Measurements from ENCODE around the gene PTPRN2. TPM values are rescaled to one million over a fixed set of nuclear protein-coding genes. Genes with fewer than 3 reads are reported as not detected.

Gene PTPRN2
- total and polyA plus RNA-seq, 2 of the 13 experiments (the other 11 are each of a cell fraction or from before 2014, with no cell fraction given) = 2.5 to 24.2 TPM

GRCh38 chr7:158120316-158120715 is 467.3 kb downstream of the PTPRN2 start:
- ChIA-PET POLR2A (no interaction called here), CTCF (ENCODE audit: low intra/inter-chr PET ratio, low total read pairs) (no interaction called here)
- no peak overlapping the region for H2AFZ ChIP-seq (ENCODE audit: low read length)
- no peaks in the 10 kb centered on the region for H3K36me3 ChIP-seq (replicated peaks in 1 of 2; ENCODE audit: control insufficient read depth in 1 of 2, insufficient read depth in 2 of 2, low read length in 2 of 2)
- H3K4me1 ChIP-seq (ENCODE audit: insufficient read depth, low read length) = peaks cover 9% of the 10 kb centered on the region
- FAIRE-seq = no peak
- 95% methylated on average over 4 of the region's 4 CpGs for WGBS (ENCODE audit: low lambda C conversion rate)
- no peaks in the 10 kb centered on the region for H3K79me2 ChIP-seq (ENCODE audit: insufficient read depth, low read length)
- H3K9me3 ChIP-seq (ENCODE audit: low read length) = peaks cover 19% of the 10 kb centered on the region
- BruUV-seq (replicated peaks) = no TSS peak
- H3K27ac ChIP-seq (ENCODE audit: extremely low read length, insufficient read depth, low read length) = no peak overlapping the region
- no peak for DNase-seq (ENCODE audit: low spot score)
- in situ Hi-C loops (cut with HindIII; ENCODE audit: extremely low pct_ligation_motif_present, low pct_unique_long_range_greater_than_20kb) = no loop called here
- TF ChIP-seq ZBTB26 (CRISPR knock-in tag; IDR thresholded peaks at IDR 0.05; ENCODE audit: borderline replicate concordance) = no peak
- no peak for TF ChIP-seq BHLHE40 (IDR thresholded peaks at IDR 0.05; ENCODE audit: low read length)
- no peak for TF ChIP-seq FOXO1 (CRISPR knock-in tag; IDR thresholded peaks at IDR 0.05)
- TF ChIP-seq SMARCE1 (IDR thresholded peaks at IDR 0.05; ENCODE audit: borderline replicate concordance) = no peak
- TF ChIP-seq ZFAT (CRISPR knock-in tag; conservative IDR thresholded peaks at IDR 0.05) = no peak
- no peak for TF ChIP-seq MTA1 (CRISPR knock-in tag; IDR thresholded peaks at IDR 0.05; ENCODE audit: borderline replicate concordance)
- no peak for TF ChIP-seq ATM (IDR thresholded peaks at IDR 0.05; ENCODE audit: borderline replicate concordance)
- no peak for TF ChIP-seq POLR2AphosphoS2 (IDR thresholded peaks at IDR 0.05; ENCODE audit: low read depth, low read length)
- TF ChIP-seq CENPBD1 (CRISPR knock-in tag; IDR thresholded peaks at IDR 0.05; ENCODE audit: borderline replicate concordance, low read depth) = no peak
- TF ChIP-seq KAT2B (IDR thresholded peaks at IDR 0.05; ENCODE audit: borderline replicate concordance, low read depth, low read length) = no peak
- TF ChIP-seq ZMYM3 (CRISPR knock-in tag; IDR thresholded peaks at IDR 0.05) = no peak
- TF ChIP-seq HES4 (CRISPR knock-in tag; IDR thresholded peaks at IDR 0.05; ENCODE audit: borderline replicate concordance) = no peak
- no peak for TF ChIP-seq CEBPG (CRISPR knock-in tag; IDR thresholded peaks at IDR 0.05)
- TF ChIP-seq, protein P1, sequence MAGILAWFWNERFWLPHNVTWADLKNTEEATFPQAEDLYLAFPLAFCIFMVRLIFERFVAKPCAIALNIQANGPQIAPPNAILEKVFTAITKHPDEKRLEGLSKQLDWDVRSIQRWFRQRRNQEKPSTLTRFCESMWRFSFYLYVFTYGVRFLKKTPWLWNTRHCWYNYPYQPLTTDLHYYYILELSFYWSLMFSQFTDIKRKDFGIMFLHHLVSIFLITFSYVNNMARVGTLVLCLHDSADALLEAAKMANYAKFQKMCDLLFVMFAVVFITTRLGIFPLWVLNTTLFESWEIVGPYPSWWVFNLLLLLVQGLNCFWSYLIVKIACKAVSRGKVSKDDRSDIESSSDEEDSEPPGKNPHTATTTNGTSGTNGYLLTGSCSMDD (CRISPR knock-in tag; IDR thresholded peaks at IDR 0.05) = no peak
- TF ChIP-seq ZNF644 (CRISPR knock-in tag; IDR thresholded peaks at IDR 0.05; ENCODE audit: low read depth) = no peak
- TF ChIP-seq ZNF713 (CRISPR knock-in tag; IDR thresholded peaks at IDR 0.05) = no peak
- TF ChIP-seq ZXDC (CRISPR knock-in tag; IDR thresholded peaks at IDR 0.05) = no peak
- no peak for TF ChIP-seq RARG (CRISPR knock-in tag; IDR thresholded peaks at IDR 0.05; ENCODE audit: low read depth)
- TF ChIP-seq TEF (CRISPR knock-in tag; IDR thresholded peaks at IDR 0.05) = no peak
- H3K4me2 ChIP-seq (ENCODE audit: low read depth, low read length) = no peak overlapping the region
- H3K4me3 ChIP-seq (replicated peaks in 1 of 3; ENCODE audit: insufficient read depth in 1 of 3, low read depth in 2 of 3, low read length in 3 of 3) = no peak overlapping the region
- no peak for ATAC-seq
- H3K27me3 ChIP-seq (ENCODE audit: control insufficient read depth in 1 of 2, insufficient read depth in 2 of 2, low read length in 2 of 2) = no peaks in the 10 kb centered on the region
- H3K9ac ChIP-seq (ENCODE audit: insufficient read depth, low read depth, low read length) = no peak overlapping the region
- intact Hi-C loops (cut with micrococcal nuclease; ENCODE audit: unreplicated experiment) = no loop called here
- no peaks in the 10 kb centered on the region for H4K20me1 ChIP-seq (ENCODE audit: insufficient read depth, low read length)
